Measurements from ENCODE around the gene ZDHHC21.

The ZDHHC21 gene, protein sequence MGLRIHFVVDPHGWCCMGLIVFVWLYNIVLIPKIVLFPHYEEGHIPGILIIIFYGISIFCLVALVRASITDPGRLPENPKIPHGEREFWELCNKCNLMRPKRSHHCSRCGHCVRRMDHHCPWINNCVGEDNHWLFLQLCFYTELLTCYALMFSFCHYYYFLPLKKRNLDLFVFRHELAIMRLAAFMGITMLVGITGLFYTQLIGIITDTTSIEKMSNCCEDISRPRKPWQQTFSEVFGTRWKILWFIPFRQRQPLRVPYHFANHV

DNA sequence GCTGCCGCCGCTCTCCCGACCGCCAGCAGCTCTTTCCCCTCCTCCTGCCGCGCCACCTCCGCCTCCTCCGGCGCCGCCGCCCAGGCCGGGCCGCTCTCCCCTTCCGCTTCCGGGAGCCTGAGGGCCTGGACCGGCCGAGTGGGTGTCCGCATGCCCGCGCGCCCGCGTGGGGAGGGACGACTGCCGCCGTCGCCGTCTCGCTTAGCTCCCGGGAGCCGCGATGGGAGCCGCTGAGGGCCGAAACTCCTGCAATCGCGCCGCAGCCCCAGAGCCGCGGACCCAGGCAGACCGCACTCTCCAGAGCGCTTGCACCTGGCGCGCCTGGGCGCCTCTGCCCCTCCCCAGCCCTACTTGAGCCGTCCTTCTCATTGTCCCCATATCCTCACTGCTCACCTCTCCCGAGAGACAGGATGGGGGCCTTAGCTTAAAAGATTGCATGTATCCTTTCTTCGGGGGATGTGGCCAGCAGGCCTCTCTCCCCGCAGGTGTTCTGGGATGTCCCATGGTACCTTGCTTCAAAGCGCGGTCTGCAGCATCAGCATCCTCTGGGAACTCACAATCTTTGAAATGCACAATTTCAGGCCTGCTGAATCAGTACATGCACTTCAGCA lies at the start of gene ZDHHC21:
TSS of gene ZDHHC21 (minus strand) at position 182 of the 611 bp plus-strand sequence. CDS start 19,092 bp downstream, outside the sequence.
- peak in 1 of 2 experiments; percentile 21 for DNase-seq (ENCODE audit: low read depth in 2 of 2)

DNA sequence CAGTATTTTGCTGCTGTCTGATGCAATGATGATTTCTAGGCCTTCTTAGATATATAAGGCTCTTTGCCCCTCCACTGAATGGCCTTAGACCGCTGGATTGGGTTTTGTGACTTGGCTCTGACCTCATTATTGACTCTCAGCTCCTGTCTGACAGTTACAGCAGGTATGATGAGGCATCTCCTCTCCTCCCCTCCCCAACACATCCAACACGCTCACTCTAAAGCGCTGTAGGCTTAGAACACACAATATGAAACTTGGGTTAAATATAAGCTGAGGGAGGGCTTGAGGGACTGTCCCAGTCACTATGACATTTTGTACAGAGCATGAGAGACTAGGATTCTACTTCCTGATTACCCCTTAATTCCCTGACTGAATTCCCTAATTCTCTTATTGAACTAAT lies 48.1 kb upstream of the ZDHHC21 start:
- no peak for DNase-seq (ENCODE audit: low read depth in 2 of 2)

GRCh38 chr9:14733133-14733532 lies 39.9 kb upstream of the ZDHHC21 start:
- no peak for DNase-seq (ENCODE audit: low read depth in 2 of 2)

GRCh38 chr9:14731294-14731981 lies 38.2 kb upstream of the ZDHHC21 start:
- DNase-seq (ENCODE audit: low read depth in 2 of 2), result no peak

GRCh38 chr9:14730461-14730898 lies 37.2 kb upstream of the ZDHHC21 start:
- DNase-seq (ENCODE audit: low read depth in 2 of 2), result peak; percentile 10 to 14

- DNase-seq (ENCODE audit: low read depth in 2 of 2), result no peak
Observed at GRCh38 chr9:14723301-14723700, 30.1 kb upstream of the ZDHHC21 start.

- no peak for DNase-seq (ENCODE audit: low read depth in 2 of 2)
Observed at GRCh38 chr9:14722391-14723035, 29.3 kb upstream of the ZDHHC21 start, which contains the start of gene CER1. CER1 (minus strand) TSS chr9:14722733; CDS start chr9:14722672, 61 bp downstream.

DNA sequence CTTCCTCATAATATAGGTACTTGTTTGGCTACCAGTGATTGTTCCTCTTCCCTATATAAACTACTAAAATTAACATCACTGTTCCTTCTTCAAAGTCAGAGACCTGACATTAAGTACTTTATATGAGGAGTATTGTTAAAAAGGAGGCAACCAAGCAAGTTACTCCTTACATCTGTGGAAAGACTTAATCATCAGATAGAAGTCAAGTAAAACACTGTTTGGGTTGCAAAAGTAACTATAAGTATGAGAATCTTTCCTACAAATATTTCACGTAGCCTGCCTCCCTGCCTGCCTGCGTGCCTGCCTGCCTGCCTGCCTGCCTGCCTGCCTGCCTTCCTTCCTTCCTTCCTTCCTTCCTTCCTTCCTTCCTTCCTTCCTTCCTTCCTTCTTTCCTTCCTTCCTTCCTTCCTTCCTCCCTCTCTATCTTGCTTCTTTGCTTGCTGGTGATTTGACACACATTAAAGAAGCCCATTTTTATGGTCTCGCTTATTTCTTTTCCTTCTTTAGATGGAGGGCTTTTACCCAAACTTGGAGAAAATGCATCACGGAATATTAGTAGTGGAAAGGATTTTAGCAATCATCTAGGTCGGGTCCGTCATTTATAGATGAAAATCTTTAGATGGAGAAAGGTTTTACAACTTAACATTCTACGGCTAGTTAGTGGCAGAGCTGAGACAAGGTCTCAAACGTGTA lies 26.1 kb upstream of the ZDHHC21 start:
- DNase-seq (ENCODE audit: low read depth in 2 of 2), result no peak

DNA sequence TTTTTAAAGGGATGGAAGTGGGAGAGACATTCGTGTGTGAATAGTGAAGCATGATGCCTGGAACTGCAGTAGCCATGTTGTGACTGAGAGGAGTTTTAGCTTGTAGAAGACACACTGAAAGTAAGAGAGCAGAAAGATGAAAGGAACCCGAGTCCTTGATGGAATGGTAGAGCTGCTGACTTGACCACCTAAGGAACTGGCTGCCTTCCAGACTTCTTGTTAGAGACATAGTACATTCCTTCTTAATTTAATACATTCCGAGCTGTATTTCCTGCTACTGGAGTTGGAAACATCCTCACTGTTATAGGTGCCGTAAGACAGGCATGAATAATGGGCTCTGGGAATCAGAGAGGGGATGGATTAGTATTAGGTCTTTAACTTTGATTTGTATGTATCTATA lies 21.9 kb upstream of the ZDHHC21 start:
- peak; percentile 7 to 14 for DNase-seq (ENCODE audit: low read depth in 2 of 2)

DNA sequence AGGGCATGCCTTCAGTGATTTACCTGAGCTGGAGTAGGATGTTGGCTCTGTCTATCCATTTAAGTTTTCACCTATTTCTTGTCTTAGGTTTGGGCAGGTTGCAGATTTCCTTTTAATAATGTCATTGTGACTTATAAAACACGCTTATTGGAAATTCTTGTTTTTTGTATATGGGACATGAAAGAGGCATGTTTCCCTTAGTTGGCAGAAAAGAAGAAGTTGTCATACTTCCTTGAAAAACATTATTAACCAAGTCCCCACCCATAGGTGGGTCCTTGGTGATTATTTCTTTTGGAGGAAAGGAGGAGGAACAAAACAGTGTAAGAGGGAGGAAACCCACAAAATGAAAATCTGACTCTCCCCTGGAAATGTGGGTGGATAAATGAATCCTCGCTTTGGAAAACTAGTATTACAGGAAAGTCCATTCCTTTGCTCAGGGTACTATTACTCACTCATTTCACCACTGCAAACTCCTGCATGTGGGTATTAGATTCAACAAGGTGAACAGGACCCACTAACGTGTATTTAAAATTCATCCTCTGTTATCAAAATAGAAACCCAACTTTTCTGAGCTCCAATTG lies 20.0 kb upstream of the ZDHHC21 start:
- no peak for DNase-seq (ENCODE audit: low read depth in 2 of 2)

GRCh38 chr9:14710804-14711203 lies 17.6 kb upstream of the ZDHHC21 start:
- peak; percentile 38 to 48 for DNase-seq (ENCODE audit: low read depth in 2 of 2)

- DNase-seq (ENCODE audit: low read depth in 2 of 2), result no peak
Observed at GRCh38 chr9:14706530-14707140, 13.4 kb upstream of the ZDHHC21 start.

GRCh38 chr9:14705079-14705478 lies 11.8 kb upstream of the ZDHHC21 start:
- no peak for DNase-seq (ENCODE audit: low read depth in 2 of 2)

DNA sequence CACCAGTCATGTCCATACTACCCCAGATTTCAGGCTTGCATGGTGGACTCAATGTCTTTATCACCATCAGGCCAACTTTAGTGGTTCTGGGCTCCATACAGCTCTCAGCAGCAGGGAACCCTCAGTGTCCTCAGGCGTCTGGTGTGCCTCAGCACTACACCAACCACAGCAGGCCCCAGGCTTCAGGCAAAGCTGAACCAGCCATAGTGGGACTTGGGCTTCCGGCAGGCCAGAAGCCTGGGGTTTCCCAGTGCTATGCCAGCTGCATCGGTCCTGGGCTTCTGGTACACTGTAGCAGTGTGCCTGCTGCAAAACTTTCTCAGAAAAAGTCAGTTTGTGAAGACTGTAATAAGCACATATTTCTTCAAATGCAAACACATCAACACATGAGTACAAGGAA lies 11.0 kb upstream of the ZDHHC21 start:
- no peak for DNase-seq (ENCODE audit: low read depth in 2 of 2)

GRCh38 chr9:14702200-14702720 lies 9.0 kb upstream of the ZDHHC21 start:
- no peak for DNase-seq (ENCODE audit: low read depth in 2 of 2)

DNA sequence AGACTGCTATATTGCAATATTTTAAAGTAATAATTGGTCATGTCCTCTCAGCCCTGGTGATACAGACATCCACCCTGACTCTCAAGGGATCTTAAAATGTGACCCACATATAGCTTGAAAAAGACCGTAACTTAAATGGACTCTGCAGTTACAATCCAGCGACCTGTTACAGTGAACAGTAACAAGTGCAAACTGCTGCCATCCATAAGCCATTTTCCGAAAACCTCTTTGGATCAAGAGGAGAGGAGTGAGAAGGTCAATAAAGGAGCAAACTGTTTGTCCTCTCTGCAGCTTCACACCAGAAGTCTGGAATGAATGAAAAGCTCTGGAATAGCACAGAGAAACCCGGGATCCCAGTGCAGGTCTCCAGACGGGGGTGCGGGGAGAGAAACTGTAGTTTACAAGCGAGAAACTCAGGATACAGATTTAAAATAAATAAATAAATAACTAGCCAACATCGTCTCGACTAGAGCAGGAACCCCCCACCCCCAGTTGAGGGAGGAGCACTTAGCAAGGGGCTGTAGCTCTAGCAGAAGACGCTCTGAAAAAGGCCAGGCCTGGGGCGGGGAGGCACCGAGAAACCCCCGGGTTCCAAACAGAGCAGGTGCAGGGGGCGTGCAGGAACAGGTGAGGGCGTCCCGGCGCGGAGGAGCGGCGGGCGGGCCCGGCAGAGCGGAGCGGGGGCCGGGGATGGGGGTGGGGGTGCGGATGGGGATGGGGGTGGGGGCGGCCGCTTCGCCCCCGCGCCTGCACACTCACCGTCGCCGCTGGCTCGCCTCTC lies 572 bp downstream of the ZDHHC21 start:
- DNase-seq (ENCODE audit: low read depth in 2 of 2), result no peak

DNA sequence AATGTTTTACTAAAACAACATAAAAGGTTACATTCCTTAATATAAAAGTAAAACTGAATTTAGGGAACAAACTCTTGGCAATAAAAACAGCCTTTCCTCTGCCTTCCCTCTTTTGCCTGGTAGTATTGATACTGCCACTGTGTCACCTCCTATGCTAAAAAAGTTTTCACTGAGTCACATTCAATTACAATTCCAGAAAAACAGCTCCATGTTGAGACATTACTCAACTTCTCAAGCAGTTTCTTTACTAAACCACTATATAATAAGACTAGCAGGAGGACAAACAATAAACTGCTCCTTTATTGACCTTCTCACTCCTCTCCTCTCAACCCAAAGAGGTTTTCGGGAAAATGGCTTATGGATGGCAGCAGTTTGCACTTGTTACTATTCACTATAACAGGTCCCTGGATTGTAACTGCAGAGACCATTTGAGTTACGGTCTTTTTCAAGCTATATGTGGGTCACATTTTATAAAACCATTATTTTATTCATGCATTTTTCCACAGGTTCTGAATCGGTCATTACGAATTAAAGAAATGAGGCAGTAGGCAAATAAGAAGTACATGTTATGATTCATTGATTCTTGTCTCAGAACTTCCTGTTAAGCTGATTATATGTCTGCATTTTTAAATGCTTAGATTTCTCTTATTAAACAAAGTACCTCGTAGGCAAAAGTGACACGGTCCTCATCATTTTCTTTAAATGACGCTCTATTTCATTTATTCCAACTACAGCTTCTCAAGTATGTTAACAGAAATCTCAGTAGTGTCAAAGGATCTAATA lies 2.1 kb downstream of the ZDHHC21 start:
- DNase-seq (ENCODE audit: low read depth in 2 of 2), result no peak

DNA sequence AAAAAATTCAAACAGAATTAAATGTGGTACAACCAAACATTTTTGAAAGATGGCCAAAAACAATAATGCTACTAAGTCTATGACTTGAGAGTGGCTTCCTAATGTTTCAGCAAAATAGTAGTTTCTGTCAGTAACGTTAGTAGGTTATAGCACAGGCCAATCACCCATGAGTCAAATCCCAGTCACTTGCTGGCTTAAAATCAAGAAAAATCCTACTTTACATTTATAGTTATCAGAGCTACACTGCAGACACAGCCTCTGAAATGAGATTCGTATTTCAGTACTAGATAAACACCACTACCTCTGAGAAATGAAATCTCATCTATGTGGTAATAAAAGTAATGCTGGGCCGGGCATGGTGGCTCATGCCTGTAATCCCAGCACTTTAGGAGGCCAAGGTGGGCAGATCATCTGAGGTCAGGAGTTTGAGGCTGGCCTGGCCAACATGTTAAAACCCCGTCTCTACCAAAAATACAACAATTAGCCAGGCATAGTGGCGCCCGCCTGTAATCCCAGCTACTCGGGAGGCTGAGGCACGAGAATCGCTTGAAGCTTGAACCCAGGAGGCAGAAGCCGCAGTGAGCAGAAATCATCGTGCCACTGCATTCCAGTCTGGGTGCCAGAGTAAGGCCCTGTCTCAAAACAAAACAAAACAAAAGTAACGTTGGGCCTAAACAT lies 6.1 kb downstream of the ZDHHC21 start:
- peak; percentile 59 to 60 for DNase-seq (ENCODE audit: low read depth in 2 of 2)
